CD4-positive, alpha-beta memory T cell (primary cell): ENCODE data around the gene EHF. TPM values are rescaled to one million over a fixed set of nuclear protein-coding genes. Genes with fewer than 3 reads are reported as not detected.

Experiments
- CTCF ChIA-PET: fragments of 350-600 bp; sonication (Branson Sonifier 250); formaldehyde crosslinking; loops from one replicate; lab custom pipeline; 2021; ENCODE audit warnings: inconsistent platforms; ENCODE audit not compliant: partially characterized antibody; lab: Charles Lee
- POLR2A ChIA-PET: fragments of 350-600 bp; sonication (Branson Sonifier 250); formaldehyde crosslinking; loops from one replicate; lab custom pipeline; 2021; ENCODE audit not compliant: partially characterized antibody; lab: Charles Lee
- DNase-seq, 5 donors: peaks; one replicate each; pipeline versions ENCODE4 v3.0.0 to v3.0.0-alpha.2; 2020 to 2022; ENCODE audit warnings: mixed read lengths in 1 of 5
- H3K27ac ChIP-seq: one replicate; pipeline ENCODE4 v1.7.0; 2013; ENCODE audit warnings: low read depth, low read length
- H3K27me3 ChIP-seq: 2 replicates; pipeline ENCODE4 v1.7.0; 2013; ENCODE audit warnings: mild to moderate bottlenecking, low read length, moderate library complexity; ENCODE audit not compliant: insufficient read depth
- H3K36me3 ChIP-seq: 2 replicates; pipeline ENCODE4 v1.7.0; 2013; ENCODE audit warnings: mild to moderate bottlenecking, low read length, moderate library complexity; ENCODE audit not compliant: insufficient read depth
- H3K4me1 ChIP-seq: 2 replicates; pipeline ENCODE4 v1.7.0; 2013; ENCODE audit warnings: mild to moderate bottlenecking, low read length, moderate library complexity; ENCODE audit not compliant: insufficient read depth
- H3K4me3 ChIP-seq, 2 donors: one replicate each; pipeline ENCODE4 v1.7.0; 2013; ENCODE audit warnings: low read length in 2 of 2, mild to moderate bottlenecking in 1 of 2
- H3K9me3 ChIP-seq, 2 donors: one replicate each; pipeline ENCODE4 v1.7.0; 2013; ENCODE audit warnings: low read length in 2 of 2, control low read depth in 1 of 2; ENCODE audit not compliant: control insufficient read depth in 1 of 2
- H3K27ac Mint-ChIP-seq, 7 donors: one replicate each; pipeline ENCODE4 v1.8.0; 2020 to 2021; ENCODE audit warnings: mixed read lengths in 7 of 7, mild to moderate bottlenecking in 6 of 7, inconsistent platforms in 3 of 7, moderate library complexity in 3 of 7
- H3K27me3 Mint-ChIP-seq, 2 donors: one replicate each; pipeline ENCODE4 v1.8.0; 2020 to 2021; ENCODE audit warnings: mixed read lengths in 2 of 2
- H3K36me3 Mint-ChIP-seq, 2 donors: one replicate each; pipeline ENCODE4 v1.8.0; 2020 to 2021; ENCODE audit warnings: mixed read lengths in 2 of 2, inconsistent platforms in 1 of 2, mild to moderate bottlenecking in 1 of 2
- H3K4me1 Mint-ChIP-seq, 4 donors: one replicate each; pipeline ENCODE4 v1.8.0; 2020 to 2021; ENCODE audit warnings: mixed read lengths in 4 of 4, mild to moderate bottlenecking in 1 of 4
- H3K4me3 Mint-ChIP-seq, 8 donors: one replicate each; pipeline ENCODE4 v1.8.0; 2020 to 2021; ENCODE audit warnings: mixed read lengths in 8 of 8, mild to moderate bottlenecking in 7 of 8, moderate library complexity in 6 of 8, inconsistent platforms in 3 of 8
- H3K9me3 Mint-ChIP-seq, 8 donors: one replicate each; pipeline ENCODE4 v1.8.0; 2020 to 2021; ENCODE audit warnings: mixed read lengths in 8 of 8, mild to moderate bottlenecking in 5 of 8, inconsistent platforms in 3 of 8, moderate library complexity in 1 of 8
- intact Hi-C: fragments of 100-400 bp; cut with micrococcal nuclease; formaldehyde crosslinking; loops from one replicate; pipeline ENCODE4 v1.15.1; 2023
- polyA plus RNA-seq, 2 donors: library from polyadenylated mRNA; unstranded; fragments of 300-500 nt; fragmentation: Illumina TruSeq; gene quantifications; one replicate each; pipeline ENCODE4 v1.2.3, GENCODE V29; 2021
- total RNA-seq, 2 experiments: library from RNA; stranded (reverse); gene quantifications; one replicate each; pipeline ENCODE4 v1.2.3, GENCODE V29; 2021

EHF gene
- total and polyA plus RNA-seq, 4 experiments from 2014 or later, result not detected

GRCh38 chr11:34696862-34697261 lies 76.0 kb downstream of the EHF start:
- H3K4me3 ChIP-seq, result no peak overlapping the region
- DNase-seq, result no peak
- Mint-ChIP-seq H3K9me3 (peaks cover 0 to 14% (median 3%) of the 10 kb centered on the region in 8 donors), H3K4me3 (no peak overlapping the region), H3K27me3 (peaks cover 6 to 8% of the 10 kb centered on the region in 2 donors), H3K36me3 (no peaks in the 10 kb centered on the region), H3K4me1 (no peaks in the 10 kb centered on the region), H3K27ac (peak overlapping the region in 1 of 7 donors; percentile 55)
- H3K4me1 ChIP-seq, result no peaks in the 10 kb centered on the region
- ChIA-PET POLR2A (no interaction called here), CTCF (no interaction called here)
- H3K9me3 ChIP-seq, result no peaks in the 10 kb centered on the region
- intact Hi-C loops, result no loop called here
- H3K27ac ChIP-seq, result no peak overlapping the region
- H3K27me3 ChIP-seq, result no peaks in the 10 kb centered on the region
- H3K36me3 ChIP-seq, result no peaks in the 10 kb centered on the region

GRCh38 chr11:34706709-34707461 lies 86.0 kb downstream of the EHF start:
- Mint-ChIP-seq H3K27ac (no peak overlapping the region), H3K4me3 (no peak overlapping the region), H3K4me1 (no peaks in the 10 kb centered on the region), H3K36me3 (peaks cover 3 to 4% of the 10 kb centered on the region in 2 donors), H3K9me3 (peaks cover 0 to 22% (median 12%) of the 10 kb centered on the region in 8 donors), H3K27me3 (peaks cover 0 to 4% of the 10 kb centered on the region in 2 donors)
- H3K4me3 ChIP-seq, result no peak overlapping the region
- ChIA-PET POLR2A (no interaction called here), CTCF (no interaction called here)
- H3K36me3 ChIP-seq, result no peaks in the 10 kb centered on the region
- intact Hi-C loops, result no loop called here
- H3K4me1 ChIP-seq, result no peaks in the 10 kb centered on the region
- H3K9me3 ChIP-seq, result peaks cover 0 to 3% of the 10 kb centered on the region in 2 donors
- H3K27me3 ChIP-seq, result no peaks in the 10 kb centered on the region
- no peak for DNase-seq
- H3K27ac ChIP-seq, result no peak overlapping the region

- Mint-ChIP-seq H3K27ac (no peak overlapping the region), H3K4me1 (no peaks in the 10 kb centered on the region), H3K9me3 (peaks cover 4 to 28% (median 17%) of the 10 kb centered on the region in 8 donors), H3K4me3 (no peak overlapping the region), H3K27me3 (peaks cover 0 to 6% of the 10 kb centered on the region in 2 donors), H3K36me3 (peaks cover 5 to 6% of the 10 kb centered on the region in 2 donors)
- no peaks in the 10 kb centered on the region for H3K36me3 ChIP-seq
- no peaks in the 10 kb centered on the region for H3K27me3 ChIP-seq
- H3K27ac ChIP-seq, result no peak overlapping the region
- H3K4me1 ChIP-seq, result no peaks in the 10 kb centered on the region
- intact Hi-C loops, result no loop called here
- POLR2A ChIA-PET, result no interaction called here
- H3K4me3 ChIP-seq, result no peak overlapping the region
- H3K9me3 ChIP-seq, result peaks cover 0 to 4% of the 10 kb centered on the region in 2 donors
- CTCF ChIA-PET, result no interaction called here
- no peak for DNase-seq
Measured at GRCh38 chr11:34707462-34707840, 86.6 kb downstream of the EHF start.

Other genes with a start within 250 kb of the EHF start
- gene CAT, start 182.2 kb upstream of the EHF start, total RNA-seq, result 10 to 100 TPM; 35.1 to 38.4 TPM
- 100 to 1,000 TPM in 1 of 2 donors, 10 to 100 TPM in 1; 81.1 to 156 TPM for gene CAT, start 182.2 kb upstream of the EHF start, polyA plus RNA-seq
- gene ELF5, start 107.3 kb upstream of the EHF start, total RNA-seq, result not detected
- gene ELF5, start 107.3 kb upstream of the EHF start, polyA plus RNA-seq, result not detected